NB4 (cell line): ENCODE measurements around the gene GPR3.

Source experiments
- DNase-seq: peaks from one replicate; pipeline ENCODE4 v3.0.0; 2010; ENCODE audit warnings: low read depth
- H3K4me3 ChIP-seq: one replicate; pipeline ENCODE4 v1.5.1; 2011; ENCODE audit warnings: mild to moderate bottlenecking, low read depth, low read length, moderate library complexity
- MYC ChIP-seq: IDR thresholded peaks from 2 replicates; pipeline ENCODE4 v1.6.1; 2011; ENCODE audit warnings: low read depth, low read length
- POLR2A ChIP-seq: IDR thresholded peaks from 2 replicates; pipeline ENCODE4 v1.6.1; 2011; ENCODE audit warnings: mild to moderate bottlenecking; ENCODE audit not compliant: insufficient read length; ENCODE audit errors: extremely low read depth
- TF ChIP-seq, protein P1 (sequence below): IDR thresholded peaks from 2 replicates; pipeline ENCODE4 v1.6.1; 2011; ENCODE audit warnings: low read depth, low read length
- TF ChIP-seq, protein P2 (sequence below): IDR thresholded peaks from one replicate; pipeline ENCODE4 v1.5.1; 2012; ENCODE audit warnings: low read depth, low read length

GPR3 gene

DNA sequence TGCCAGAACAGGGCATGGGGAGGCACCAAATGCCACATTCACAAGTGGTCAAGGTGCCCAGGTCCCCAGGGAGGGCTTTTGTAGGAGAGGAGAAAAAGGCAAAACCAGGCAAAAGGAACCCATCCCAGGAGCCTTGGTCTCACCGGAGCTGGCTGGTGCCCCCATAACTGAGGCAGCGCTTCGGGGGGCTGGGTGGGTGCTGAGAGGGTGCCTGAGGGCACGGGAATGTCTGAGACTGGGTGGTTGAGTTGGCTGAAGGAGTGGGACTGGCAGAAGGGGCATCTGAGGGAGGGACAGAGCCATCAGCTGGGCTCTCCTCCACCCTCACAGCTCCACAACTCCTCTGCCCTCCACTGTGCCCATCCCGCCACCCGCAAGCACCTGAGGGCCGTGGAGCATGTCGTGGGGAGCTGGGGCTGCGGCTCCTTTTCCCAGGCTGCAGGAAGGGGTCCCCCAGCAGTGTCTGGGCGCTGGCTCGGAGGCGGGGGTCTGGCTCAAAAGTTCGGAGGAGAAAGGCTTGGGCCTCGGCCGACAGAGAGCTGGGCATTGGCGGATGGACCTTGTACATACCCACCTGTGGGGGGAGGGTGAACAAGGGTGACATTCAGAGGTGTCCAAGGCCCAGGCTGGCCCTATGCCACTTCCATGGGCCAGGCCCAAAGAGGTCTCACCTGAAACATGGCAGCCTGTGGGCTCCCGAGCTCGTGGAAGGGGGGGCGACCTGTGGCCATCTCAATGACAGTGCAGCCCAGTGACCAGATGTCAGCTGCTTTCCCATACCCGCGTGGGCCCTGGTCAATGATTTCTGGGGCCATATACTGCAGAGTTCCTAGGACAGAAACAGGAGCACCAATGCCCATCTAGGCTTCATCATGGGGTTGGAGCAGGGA lies 34.1 kb upstream of the GPR3 start:
- no peak for DNase-seq
- no peak overlapping the region for H3K4me3 ChIP-seq
- TF ChIP-seq, protein P1, sequence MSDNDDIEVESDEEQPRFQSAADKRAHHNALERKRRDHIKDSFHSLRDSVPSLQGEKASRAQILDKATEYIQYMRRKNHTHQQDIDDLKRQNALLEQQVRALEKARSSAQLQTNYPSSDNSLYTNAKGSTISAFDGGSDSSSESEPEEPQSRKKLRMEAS = no peak
- TF ChIP-seq POLR2A (no peak), MYC (no peak)
- TF ChIP-seq, protein P2, sequence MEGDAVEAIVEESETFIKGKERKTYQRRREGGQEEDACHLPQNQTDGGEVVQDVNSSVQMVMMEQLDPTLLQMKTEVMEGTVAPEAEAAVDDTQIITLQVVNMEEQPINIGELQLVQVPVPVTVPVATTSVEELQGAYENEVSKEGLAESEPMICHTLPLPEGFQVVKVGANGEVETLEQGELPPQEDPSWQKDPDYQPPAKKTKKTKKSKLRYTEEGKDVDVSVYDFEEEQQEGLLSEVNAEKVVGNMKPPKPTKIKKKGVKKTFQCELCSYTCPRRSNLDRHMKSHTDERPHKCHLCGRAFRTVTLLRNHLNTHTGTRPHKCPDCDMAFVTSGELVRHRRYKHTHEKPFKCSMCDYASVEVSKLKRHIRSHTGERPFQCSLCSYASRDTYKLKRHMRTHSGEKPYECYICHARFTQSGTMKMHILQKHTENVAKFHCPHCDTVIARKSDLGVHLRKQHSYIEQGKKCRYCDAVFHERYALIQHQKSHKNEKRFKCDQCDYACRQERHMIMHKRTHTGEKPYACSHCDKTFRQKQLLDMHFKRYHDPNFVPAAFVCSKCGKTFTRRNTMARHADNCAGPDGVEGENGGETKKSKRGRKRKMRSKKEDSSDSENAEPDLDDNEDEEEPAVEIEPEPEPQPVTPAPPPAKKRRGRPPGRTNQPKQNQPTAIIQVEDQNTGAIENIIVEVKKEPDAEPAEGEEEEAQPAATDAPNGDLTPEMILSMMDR = no peak

DNA sequence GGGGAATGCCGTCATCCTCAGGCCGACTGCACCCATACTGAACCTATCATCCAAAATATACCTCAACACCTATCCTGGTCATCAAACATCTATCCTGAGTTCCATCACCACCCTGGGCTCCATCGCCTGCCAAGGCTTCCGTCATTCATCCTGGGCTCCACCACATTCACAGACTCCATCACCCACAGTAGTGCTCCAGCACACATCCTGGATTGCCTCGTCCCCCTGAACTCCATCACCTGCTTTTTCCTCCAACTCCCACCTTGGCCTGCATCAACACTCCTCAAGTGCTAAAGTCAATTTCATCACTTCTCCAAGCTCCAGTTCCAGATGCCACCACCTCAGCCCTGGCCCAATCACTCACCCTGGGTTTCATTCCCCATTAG lies 33.5 kb upstream of the GPR3 start:
- no peak for DNase-seq
- TF ChIP-seq, protein P1 = no peak
- TF ChIP-seq MYC (no peak), POLR2A (no peak)
- TF ChIP-seq, protein P2 = no peak
- H3K4me3 ChIP-seq = no peak overlapping the region

DNA sequence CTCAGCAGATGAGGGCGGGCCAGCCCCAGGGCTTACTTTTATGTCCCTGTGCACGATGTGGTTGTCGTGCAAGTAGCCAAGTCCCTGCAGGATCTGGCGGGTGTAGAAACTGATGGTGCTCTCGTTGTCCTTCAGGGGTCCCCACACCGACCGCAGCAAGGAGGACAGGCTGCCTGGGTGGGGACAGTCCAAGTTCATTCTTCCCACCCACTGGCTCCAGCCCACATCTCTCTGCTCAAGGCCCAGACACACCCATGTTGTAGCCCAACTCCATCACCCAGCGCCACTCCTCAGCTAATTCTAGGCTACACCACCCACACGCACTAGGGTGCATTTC lies 32.6 kb upstream of the GPR3 start:
- TF ChIP-seq POLR2A = no peak
- TF ChIP-seq, protein P1 = no peak
- TF ChIP-seq, protein P2 = no peak
- TF ChIP-seq MYC = no peak

DNA sequence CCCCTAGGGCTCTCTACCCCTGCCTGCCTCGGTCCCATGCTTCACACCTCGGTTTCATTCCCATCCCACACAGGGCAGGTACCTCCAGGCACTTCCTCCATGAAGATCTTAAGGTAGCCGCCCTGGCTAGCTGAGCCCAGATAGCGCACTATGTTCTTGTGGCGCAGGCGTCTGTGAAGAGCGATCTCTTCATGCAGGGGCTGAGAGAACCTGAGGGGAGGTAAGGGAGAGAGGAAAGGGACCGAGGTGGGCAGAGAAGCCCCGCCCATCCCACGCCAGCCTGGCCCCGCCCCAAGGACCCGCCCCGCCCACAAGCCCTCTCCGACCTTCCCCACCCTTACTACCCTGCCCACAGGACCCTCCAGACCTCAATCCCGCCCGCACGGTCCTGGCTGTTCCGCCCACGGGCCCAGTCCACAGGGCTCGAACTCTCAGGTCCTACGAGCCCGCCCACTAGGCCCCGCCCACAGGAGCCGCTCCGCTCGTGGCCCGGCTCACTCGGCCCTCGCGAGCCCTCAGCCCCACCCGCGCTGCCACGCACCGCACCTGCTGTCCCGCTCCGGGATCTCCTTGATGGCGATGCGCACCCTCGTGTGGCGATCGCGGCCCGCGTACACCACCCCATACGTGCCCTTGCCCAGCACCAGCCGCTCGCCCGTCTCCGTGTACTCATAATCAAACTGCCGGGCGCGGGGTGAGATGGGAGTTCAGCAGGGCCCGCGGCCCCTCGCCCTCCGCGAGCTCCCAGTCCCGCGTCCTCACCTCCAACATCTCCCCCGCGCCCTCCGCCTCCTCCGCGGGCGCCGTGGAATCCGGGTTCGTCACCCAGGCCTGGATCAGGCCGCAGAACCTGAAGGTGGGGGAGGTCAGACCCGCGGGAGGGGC lies 32.0 kb upstream of the GPR3 start:
- DNase-seq = no peak
- no peak overlapping the region for H3K4me3 ChIP-seq
- no peak for TF ChIP-seq MYC
- TF ChIP-seq, protein P1 = no peak
- no peak for TF ChIP-seq POLR2A

More for the DNA sequence above, 32.6 kb upstream of the GPR3 start:
- no peak for DNase-seq
- H3K4me3 ChIP-seq = no peak overlapping the region

DNA sequence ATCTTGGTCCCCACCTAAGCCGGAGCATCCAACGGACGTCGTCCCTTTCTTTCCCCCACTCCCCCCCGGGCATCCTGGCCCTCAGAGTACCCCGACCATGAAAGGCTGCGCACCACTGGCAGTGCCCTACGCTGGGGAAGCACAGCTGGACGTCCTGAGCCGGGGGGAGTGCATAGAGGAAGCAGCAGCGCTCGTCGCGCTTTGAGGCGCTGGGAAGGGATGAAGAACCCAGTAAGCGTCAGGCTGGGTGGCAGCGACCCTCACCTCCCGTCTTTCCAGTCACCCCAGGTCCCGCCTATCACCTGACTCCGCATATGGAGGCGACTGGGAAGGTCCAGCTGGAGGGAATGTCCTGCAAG lies 31.4 kb upstream of the GPR3 start:
- DNase-seq = no peak
- no peak overlapping the region for H3K4me3 ChIP-seq
- TF ChIP-seq, protein P2 = no peak
- TF ChIP-seq, protein P1 = no peak
- TF ChIP-seq POLR2A = no peak
- TF ChIP-seq MYC = no peak

DNA sequence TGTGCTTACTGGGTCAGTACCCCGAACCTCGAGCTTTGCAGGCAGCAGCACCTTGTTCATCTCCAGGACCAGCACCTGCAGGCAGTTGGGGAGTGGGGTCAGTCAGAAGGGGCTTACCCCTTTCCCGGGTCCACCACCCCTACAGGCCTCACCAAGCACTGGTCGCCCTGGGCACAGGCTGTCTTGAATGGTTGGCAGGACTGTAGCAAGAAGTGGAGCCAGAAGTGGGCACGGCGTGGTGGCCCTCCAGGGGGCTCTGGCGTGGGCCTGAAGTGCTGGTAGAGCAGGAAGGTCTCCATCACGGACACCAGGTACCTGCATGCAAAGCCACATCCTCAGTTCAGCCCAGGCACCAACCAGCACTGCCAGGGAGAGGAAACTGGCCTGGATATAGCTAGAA lies 30.9 kb upstream of the GPR3 start:
- no peak overlapping the region for H3K4me3 ChIP-seq
- TF ChIP-seq MYC (no peak), POLR2A (no peak)
- TF ChIP-seq, protein P1 = no peak
- TF ChIP-seq, protein P2 = no peak

More for the DNA sequence above, 30.9 kb upstream of the GPR3 start:
- no peak for DNase-seq
